Measurements from ENCODE around the gene EEF1AKMT1.
"Not testable (repeated sequence)": the region's sequence is repeated elsewhere in the genome, so short reads cannot be mapped to it uniquely, and the experiment has no call there.

EEF1AKMT1 gene

GRCh38 chr13:20689291-20689690 is 84.5 kb downstream of the EEF1AKMT1 start:
- DNase-seq: no peak

GRCh38 chr13:20686863-20687579 is 86.7 kb downstream of the EEF1AKMT1 start:
- DNase-seq: no peak

- DNase-seq: no peak
These were observed 87.6 kb downstream of the EEF1AKMT1 start for GRCh38 chr13:20686167-20686566.

GRCh38 chr13:20685092-20685491 is 88.7 kb downstream of the EEF1AKMT1 start:
- no peak for DNase-seq

GRCh38 chr13:20684546-20684945 is 89.2 kb downstream of the EEF1AKMT1 start:
- DNase-seq: no peak

GRCh38 chr13:20684041-20684440 is 89.7 kb downstream of the EEF1AKMT1 start:
- DNase-seq: no peak

GRCh38 chr13:20682061-20682460 is 91.7 kb downstream of the EEF1AKMT1 start:
- no peak for DNase-seq

- not testable (repeated sequence) for DNase-seq
These were observed 92.3 kb downstream of the EEF1AKMT1 start for GRCh38 chr13:20681481-20681880.

GRCh38 chr13:20680416-20681080 is 93.2 kb downstream of the EEF1AKMT1 start:
- DNase-seq: no peak

GRCh38 chr13:20679879-20680278 is 93.9 kb downstream of the EEF1AKMT1 start:
- DNase-seq: no peak

All from DMS 273 treated with DMSO at 0.1 percent for 48 hours (cell line).